NCI-H2029 (cell line): ENCODE results near the gene RBFA.

Experiments used
- DNase-seq: peaks from one replicate; lab custom pipeline; 2025; lab: John Stamatoyannopoulos, UW

Gene RBFA

GRCh38 chr18:80029690-80030089 is 4.5 kb upstream of the RBFA start:
- no peak for DNase-seq

DNA sequence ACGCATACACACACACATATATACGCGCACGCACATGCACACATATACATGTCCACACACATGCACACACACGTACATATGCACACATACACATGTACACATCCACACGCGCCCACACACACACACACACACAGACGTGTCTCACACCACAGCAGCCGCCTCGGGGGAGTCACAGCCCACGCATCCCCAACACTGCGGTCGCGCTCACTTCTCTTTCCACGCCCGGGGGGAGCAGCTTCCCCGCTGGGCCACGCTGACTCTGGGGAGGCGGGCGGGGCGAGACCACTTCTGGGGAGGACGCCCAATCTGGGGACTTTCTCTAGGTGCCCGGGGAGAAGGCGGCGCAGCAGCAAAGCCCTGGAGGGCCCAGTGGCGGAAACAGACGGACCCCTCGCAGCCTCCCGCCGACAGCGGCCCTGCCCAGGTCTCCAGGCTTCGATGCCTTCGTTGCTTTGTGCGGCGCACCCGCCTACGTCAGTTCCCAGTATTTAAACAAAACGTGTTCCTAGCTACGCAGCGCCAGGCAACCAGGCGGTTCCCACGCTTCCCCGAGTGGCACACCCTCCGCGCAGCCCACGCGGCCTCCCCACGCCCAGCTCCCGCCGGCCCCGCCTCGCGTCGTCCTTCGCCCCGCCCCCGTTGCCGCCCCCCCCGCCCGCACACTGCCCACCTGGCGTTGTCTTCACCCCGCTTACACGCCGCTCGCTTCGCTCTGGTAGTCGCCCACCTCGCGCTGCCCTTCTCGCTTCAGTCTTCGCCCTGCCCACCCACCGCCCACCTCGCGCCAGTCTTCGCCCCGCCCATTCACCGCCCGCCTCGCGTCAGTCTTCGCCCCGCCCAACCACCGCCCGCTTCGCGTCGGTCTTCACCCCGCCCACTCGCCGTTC is 810 bp upstream of the RBFA start:
- no peak for DNase-seq

- DNase-seq = no peak
Observed at GRCh38 chr18:80034852-80035406, 695 bp downstream of the RBFA start.

GRCh38 chr18:80035997-80036396 is 1.8 kb downstream of the RBFA start:
- DNase-seq = no peak

- no peak for DNase-seq
Observed at GRCh38 chr18:80037300-80037699, 3.1 kb downstream of the RBFA start.

DNA sequence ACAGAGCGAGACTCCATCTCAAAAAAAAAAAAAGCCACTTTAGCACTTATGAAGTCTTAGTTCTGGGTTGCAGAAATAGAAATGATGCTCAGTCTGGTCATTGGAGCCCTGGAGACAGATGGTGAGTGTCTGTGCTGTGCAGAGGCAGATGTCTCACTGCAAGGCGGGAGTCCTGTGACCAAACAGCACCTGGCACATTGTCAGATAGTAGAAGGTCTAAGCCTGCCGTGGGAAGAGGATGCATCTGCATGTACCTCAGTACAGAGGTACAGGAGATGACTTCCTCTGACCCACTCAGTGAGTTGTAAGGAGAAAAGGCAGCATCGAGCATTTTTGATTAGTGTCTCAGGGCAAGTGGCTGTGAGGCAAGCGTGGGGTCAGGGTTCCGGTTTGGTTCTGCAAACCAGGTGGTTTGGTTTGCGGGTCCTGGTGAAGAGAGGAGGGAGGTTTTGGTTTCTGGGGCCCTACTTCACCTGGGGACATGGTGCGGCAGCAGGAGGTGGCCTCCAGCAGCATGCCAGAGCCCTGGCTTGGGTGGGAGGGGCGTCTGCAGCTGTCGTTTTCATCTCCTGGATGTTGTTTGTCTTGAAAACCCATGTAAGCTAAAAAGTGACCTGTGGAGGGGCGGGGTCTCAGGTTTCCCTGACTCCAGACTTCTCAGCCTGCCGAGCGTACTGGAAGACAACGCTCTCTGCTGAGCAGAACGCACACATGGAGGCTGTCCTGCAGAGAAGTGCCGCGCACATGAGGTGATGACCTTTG is 3.8 kb downstream of the RBFA start:
- no peak for DNase-seq

DNA sequence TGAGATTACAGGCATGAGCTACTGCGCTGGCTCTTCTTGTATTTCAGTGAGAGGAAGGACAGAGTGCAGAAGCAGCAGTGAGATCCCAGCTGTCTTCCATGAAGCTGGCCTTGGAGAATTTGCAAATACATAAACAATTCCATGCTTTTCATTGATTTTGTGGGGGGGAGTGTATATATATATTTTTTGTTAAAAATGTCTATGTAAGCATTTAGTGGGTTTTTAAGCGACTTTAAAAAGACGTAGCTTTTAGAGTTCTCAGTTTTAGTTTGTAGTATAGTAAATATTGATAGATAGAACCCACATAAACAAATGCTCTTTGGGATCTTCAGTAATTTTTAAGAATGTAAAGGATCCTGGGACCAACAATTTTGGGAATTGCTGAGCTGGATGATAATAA is 6.3 kb downstream of the RBFA start:
- no peak for DNase-seq

DNA sequence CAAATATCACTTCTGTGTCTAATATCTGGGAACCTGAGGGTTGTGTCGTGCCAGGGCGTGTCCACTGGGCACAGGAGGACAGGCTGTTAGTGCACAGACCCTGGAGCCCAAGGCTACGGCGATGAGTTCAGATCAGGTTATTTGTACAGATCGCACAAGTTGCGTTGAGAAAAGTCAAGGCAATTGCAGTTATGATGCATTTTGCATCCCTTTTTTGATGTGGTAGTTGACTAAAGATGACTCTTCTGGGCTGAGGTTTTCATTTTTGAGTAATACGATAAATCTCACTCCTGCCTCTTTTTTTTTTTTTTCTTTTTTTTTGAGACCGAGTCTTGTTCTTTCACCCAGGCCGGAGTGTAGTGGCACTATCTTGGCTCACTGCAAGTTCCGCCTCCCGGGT is 7.2 kb downstream of the RBFA start:
- no peak for DNase-seq

DNA sequence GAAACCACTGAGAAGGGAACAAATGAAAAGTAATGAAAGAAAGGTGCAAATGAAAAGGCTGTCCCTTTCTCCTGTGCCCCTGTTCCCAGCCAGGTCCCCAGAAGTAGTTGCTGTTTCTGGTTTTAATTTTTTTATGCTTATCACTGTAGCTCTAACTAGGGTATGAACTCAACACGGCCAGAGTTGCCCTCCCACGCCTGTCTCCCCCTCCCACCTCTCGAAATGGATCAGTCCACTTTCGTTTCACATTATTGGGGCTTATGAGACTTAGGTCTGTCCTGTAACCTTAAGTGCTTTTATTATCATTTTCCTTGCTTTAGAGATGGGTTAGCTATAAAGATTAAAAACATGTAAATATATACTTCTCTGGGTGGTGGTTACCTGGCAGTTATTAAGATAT is 8.6 kb downstream of the RBFA start:
- no peak for DNase-seq

DNA sequence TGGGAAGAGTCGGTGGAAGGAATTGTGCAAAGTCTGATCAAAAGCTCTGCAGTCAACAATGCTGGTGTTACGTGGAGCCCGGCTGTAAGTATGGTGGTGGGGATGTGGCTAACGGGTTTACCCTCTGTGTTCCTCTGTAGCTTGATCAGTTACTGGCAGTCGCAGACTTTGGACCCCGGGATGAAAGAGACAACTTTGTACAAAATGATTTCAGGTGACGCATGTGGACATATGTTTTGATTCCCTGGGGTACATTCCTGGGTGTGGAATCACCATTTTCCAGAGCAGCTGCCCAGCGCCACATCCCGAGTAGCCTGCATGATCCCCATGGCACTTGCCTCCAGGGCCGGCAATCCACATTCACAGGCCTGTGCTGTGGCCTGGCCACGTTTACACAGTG is 9.8 kb downstream of the RBFA start:
- DNase-seq = no peak

DNA sequence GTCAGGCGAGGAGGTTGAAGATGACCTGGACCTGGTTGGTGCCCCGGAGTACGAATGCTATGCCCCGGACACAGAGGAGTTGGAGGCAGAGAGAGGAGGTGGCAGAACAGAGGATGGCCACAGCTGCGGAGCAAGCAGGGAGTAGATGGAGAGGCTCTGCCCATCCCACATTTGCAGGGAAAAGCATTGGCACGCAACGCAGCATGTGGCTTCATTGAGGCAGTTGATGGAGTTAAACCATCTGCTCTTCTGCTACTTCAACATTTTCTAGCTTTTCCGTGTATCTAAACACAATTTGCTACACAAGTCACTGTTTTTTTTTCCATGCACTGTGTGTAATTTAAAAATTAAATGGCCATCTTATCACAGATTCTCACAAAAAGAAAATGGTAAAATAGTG is 11.8 kb downstream of the RBFA start:
- DNase-seq = no peak

GRCh38 chr18:80046431-80046830 is 12.2 kb downstream of the RBFA start:
- no peak for DNase-seq

GRCh38 chr18:80046961-80047541 is 12.8 kb downstream of the RBFA start:
- no peak for DNase-seq

GRCh38 chr18:80050797-80051196 is 16.6 kb downstream of the RBFA start:
- DNase-seq = no peak

- no peak for DNase-seq
Observed at GRCh38 chr18:80056095-80056494, 21.9 kb downstream of the RBFA start.

DNA sequence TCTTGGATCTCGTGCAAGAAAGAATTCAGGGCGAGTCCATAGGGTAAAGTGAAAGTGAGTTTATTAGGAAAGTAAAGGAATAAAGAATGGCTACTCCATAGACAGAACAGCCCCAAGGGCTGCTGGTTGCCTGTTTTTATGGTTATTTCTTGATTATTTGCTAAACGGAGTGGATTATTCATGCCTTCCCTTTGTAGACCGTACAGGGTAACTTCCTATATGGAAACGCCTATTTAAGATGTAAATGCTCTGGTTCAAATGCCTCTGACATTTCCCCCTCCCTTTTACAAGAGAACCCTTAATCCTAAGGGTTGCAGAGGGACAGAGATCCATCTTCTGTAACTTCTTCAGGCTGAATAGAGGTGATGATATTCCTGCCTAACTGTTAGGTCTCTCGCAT is 25.7 kb downstream of the RBFA start:
- no peak for DNase-seq

GRCh38 chr18:80065705-80066104 is 31.5 kb downstream of the RBFA start:
- no peak for DNase-seq

GRCh38 chr18:80067321-80067720 is 33.1 kb downstream of the RBFA start:
- DNase-seq = no peak

DNA sequence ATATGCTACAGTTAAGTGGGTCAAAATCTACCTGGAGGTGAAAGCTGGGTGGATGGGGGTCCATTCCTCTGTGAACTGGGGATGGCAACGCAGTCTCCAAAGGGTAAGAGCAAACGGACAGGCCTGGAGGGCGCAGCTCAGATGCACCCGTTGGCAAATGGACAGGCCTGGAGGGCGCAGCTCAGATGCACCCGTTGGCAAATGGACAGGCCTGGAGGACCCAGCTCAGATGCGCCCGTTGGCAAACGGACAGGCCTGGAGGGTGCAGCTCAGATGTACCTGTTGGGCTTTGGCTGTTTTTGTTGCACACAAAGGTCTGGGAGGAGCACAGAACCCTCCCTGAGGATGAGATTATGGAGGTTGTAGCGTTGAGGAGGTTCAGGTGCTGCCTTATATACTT is 33.7 kb downstream of the RBFA start:
- no peak for DNase-seq

DNA sequence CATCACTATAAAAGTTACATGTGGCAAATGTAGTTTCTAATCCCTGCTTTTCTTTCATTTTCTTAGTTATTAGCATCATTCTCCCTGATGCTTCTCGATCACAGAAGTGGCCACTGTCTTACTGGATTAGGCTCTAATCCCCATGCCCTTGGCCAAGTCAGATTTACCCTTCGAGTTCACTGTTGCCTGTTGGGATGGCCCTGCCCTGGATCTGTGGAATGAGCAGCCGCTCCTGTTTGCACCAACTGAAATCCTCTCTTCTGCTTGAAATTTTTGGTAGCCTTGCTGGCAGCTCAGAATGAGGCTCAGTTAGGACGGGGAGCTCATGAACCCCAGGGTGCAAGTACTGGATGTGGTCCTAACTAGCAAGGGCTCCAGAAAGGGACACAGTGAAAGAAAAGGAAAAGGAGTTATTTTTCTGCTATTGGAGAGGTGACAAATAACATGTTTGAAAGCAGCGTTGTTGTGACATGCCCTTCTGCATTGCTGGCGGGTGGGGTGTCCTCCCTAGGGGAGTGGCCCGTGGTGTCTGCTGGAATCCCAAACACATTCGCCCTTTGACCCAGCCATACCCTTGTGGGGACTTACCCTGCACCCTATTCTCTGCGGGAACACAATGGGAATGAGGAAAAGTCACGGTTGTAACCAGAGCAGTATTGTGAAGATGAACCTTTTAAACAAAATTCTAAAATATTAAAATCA is 34.5 kb downstream of the RBFA start:
- no peak for DNase-seq

DNA sequence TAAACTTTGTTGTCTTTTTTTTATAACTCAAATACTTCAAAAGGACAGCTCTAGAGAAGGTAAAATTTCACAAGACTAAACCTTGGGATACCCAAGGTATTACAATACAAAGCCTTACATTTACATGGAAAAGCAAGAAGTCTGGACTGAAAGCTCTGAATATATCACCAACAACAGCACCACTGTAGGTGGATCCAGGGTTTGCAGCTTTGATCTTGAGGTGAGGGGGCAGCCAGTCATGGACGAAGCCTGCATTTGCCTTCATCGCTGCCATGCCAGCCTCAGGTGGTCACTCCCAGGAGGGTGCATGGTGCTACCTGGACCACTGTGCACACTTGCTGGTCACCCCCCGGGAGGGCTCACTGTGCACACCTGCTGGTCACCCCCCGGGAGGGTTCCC is 36.6 kb downstream of the RBFA start:
- DNase-seq = no peak

- no peak for DNase-seq
Observed at GRCh38 chr18:80074183-80074582, 39.9 kb downstream of the RBFA start.
